HG02588 (cell line): ENCODE data around the gene TMEM132A.

Source experiments
- ATAC-seq: cut with Tn5 transposase; IDR thresholded peaks from one replicate; pipeline ENCODE4 v1.9.1; 2021; ENCODE audit warnings: mild to moderate bottlenecking, moderate library complexity; ENCODE audit not compliant: unreplicated experiment

Gene TMEM132A

DNA sequence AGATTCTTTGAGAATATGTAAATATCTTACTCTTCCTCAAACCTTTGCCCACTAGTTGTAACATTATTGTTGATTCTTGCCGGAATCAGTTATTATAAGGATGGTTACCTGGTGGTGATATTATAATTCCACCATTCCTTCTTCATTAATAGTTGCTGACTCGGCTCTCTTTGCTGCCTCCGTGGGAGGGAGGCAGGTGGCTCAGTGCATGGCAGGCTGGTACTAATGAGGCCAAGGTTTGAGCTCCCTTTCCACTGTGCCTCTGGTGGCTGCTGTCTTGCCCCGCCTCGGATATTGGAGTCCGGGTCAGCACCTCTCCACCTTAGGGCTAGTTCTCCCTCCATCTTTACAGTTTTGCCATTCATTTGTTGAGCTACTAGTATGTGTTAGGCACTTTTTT, 59.9 kb downstream of the TMEM132A start:
- no peak for ATAC-seq

DNA sequence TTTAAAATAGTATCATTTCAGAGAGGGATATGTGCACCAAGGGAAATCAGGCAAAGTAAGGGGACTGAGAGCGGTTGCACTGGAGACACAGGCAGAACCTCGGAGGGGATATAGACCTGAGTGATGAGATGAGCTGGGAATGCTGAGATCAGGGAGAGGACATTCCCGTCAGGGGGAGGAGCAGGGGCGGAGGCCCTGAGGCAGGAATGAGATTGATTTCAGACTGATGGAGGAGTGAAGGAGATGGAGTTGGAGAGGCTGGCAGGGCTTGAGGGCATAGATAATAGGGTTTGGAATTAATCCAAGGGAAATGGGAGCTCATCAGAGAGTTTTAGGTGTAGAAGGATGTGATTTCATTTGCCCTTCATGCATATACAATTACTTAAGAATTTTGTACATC, 60.4 kb downstream of the TMEM132A start:
- ATAC-seq = no peak

DNA sequence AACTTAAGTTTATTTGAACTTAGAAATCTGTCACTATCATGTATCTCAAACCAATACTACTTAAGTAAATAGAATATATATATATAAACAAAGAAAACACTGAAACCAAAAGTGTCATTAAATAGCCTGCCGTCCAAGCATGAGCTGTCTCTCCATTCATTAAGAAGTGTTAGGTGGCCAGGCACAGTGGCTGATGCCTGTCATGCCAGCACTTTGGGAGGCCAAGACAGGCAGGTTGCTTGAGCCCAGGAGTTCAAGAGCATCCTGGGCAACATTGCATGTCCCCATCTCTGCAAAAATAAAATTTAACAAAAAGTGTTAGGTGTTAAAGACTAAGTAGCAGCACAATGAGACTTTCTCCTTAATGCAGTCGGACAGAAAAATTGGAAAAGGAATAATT, 61.2 kb downstream of the TMEM132A start:
- no peak for ATAC-seq

DNA sequence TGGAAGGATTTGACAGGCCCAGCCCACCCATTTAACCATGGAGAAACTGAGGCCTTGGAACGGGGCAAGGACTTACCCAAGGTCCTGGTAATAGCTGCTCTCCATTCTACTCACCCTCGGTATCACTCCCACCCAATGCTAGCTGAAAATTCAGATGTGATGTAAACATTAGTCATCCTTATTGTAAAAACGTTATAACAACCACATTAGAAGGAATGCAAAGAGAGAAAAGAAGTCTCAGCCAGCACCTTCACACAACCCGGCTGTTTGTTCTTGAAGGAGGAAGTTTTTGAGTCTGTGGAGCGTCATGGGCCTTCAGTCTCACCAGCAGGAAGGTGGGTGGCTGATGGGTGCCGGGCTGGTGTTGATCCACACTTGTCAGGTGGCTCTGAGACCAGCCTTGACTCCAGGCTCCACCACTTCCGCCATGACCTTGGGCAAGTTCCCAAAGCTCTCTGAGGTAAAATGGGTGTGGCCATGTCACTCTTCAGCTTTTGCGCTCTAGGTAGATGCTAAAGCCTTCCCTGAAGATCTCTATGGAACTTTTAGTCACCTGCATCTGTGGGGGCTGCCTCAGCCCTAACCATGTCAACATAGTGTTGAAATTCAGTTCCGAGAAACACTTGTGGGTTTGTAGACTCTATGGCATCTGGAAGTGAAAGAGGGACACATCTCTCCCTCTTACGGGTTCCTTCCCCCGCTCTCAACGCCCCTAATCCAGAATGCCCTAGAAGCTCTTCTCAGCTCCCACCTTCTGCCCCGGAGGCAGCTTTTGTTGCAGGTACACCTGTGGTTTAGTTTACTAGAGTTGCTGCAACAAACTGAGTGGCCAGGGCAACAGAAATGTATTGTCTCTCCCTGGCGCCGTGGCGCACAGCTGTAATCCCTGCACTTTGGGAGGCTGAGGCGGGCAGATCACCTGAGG, 62.0 kb downstream of the TMEM132A start:
- ATAC-seq = no peak
